Natural killer cell (primary cell): ENCODE results near the gene MRGPRE. TPM values are rescaled to one million over a fixed set of nuclear protein-coding genes. Genes with fewer than 3 reads are reported as not detected.

Source experiments
- ATAC-seq, 3 donors: fragments of 150-1000 bp in 2 of 3; fragments of 200-7000 bp in 1 of 3; cut with Tn5 transposase; 1 replicate in 1 of 3; 2 replicates in 2 of 3; pipeline ENCODE4 v1.10.0; 2021; ENCODE audit warnings: mild to moderate bottlenecking in 2 of 3, moderate library complexity in 2 of 3
- DNase-seq, 2 donors: peaks; one replicate each; pipeline versions ENCODE4 v3.0.0 to v3.0.0-alpha.2; 2013 to 2021; ENCODE audit warnings: mixed read lengths in 1 of 2
- H3K27ac ChIP-seq: one replicate; pipeline ENCODE4 v1.5.1; 2013; ENCODE audit warnings: mild to moderate bottlenecking, low read length
- H3K27me3 ChIP-seq: one replicate; pipeline ENCODE4 v1.6.1; 2013; ENCODE audit warnings: low read length; ENCODE audit not compliant: control insufficient read depth, insufficient read depth
- H3K36me3 ChIP-seq: one replicate; pipeline ENCODE4 v1.6.1; 2013; ENCODE audit warnings: low read length; ENCODE audit not compliant: control insufficient read depth, insufficient read depth
- H3K4me1 ChIP-seq: one replicate; pipeline ENCODE4 v1.6.1; 2013; ENCODE audit warnings: low read length; ENCODE audit not compliant: control insufficient read depth, insufficient read depth
- H3K4me3 ChIP-seq: one replicate; pipeline ENCODE4 v1.5.1; 2013; ENCODE audit warnings: low read length
- H3K9me3 ChIP-seq: one replicate; pipeline ENCODE4 v1.6.1; 2013; ENCODE audit warnings: low read length; ENCODE audit not compliant: control insufficient read depth, insufficient read depth
- H3K27ac Mint-ChIP-seq, 2 donors: one replicate each; pipeline ENCODE4 v1.8.0; 2022; ENCODE audit warnings: mild to moderate bottlenecking in 2 of 2, mixed read lengths in 2 of 2, moderate library complexity in 1 of 2
- H3K27me3 Mint-ChIP-seq, 2 donors: one replicate each; pipeline ENCODE4 v1.8.0; 2022; ENCODE audit warnings: low read depth in 2 of 2, mixed read lengths in 2 of 2
- H3K36me3 Mint-ChIP-seq: one replicate; pipeline ENCODE4 v1.8.0; 2022; ENCODE audit warnings: mixed read lengths
- H3K4me1 Mint-ChIP-seq, 2 donors: one replicate each; pipeline ENCODE4 v1.8.0; 2022; ENCODE audit warnings: mixed read lengths in 2 of 2
- H3K4me3 Mint-ChIP-seq: one replicate; pipeline ENCODE4 v1.8.0; 2022; ENCODE audit warnings: mild to moderate bottlenecking, moderate library complexity, mixed read lengths
- H3K9me3 Mint-ChIP-seq, 2 donors: one replicate each; pipeline ENCODE4 v1.8.0; 2022; ENCODE audit warnings: mixed read lengths in 2 of 2
- CTCF ChIP-seq: fragments of 200-600 bp; IDR thresholded peaks from one replicate; pipeline ENCODE4 v1.8.0; 2022; ENCODE audit warnings: antibody characterized with exemption
- WGBS: methylation state at CpG from one replicate; pipeline ENCODE4 v1.1.7; 2013; ENCODE audit warnings: missing lambda C conversion rate; ENCODE audit not compliant: insufficient coverage; 5-methylcytosine and 5-hydroxymethylcytosine counted together
- intact Hi-C: fragments of 100-400 bp; cut with micrococcal nuclease; formaldehyde crosslinking; loops from one replicate; pipeline ENCODE4 v1.14.2; 2022
- total RNA-seq, 4 donors: library from RNA; stranded (reverse); fragments of 120-200 nt in 1 of 4; gene quantifications; one replicate each; pipeline versions ENCODE4 v1.2.3 to v1.2.4, GENCODE V29; 2013 to 2022

The MRGPRE gene
- total RNA-seq, 3 donors from 2014 or later (not counting 1 experiment from before 2014, with no cell fraction given) = not detected

DNA sequence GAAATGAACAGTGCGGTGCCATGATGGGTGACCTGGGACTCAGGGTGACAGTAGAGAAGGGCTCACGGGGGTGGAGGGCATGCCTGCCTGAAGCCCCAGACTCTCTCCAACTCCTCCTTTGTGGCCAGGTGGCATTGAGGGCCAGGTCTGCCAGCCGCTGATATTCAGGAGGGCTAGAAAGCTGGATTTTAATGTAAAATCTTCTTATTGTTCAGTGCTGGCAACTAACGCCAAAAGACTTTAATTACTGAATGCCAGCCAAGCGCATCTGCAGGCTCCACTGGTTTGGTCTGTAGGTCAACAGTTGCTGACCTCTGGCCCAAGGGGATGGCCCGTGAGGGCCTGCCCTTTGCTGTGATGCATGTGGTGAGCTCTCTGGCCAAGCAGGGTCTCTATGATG is 23.9 kb downstream of the MRGPRE start:
- peaks cover 32% of the 10 kb centered on the region for H3K4me1 ChIP-seq
- no peaks in the 10 kb centered on the region for H3K9me3 ChIP-seq
- H3K27ac ChIP-seq = no peak overlapping the region
- DNase-seq (no peak), ATAC-seq (no peak)
- Mint-ChIP-seq H3K4me1 (peaks cover 6 to 13% of the 10 kb centered on the region in 2 donors), H3K4me3 (no peak overlapping the region), H3K9me3 (no peaks in the 10 kb centered on the region), H3K27ac (no peak overlapping the region), H3K27me3 (peaks cover 2 to 4% of the 10 kb centered on the region in 2 donors), H3K36me3 (peaks cover 6% of the 10 kb centered on the region)
- TF ChIP-seq CTCF = no peak
- no peaks in the 10 kb centered on the region for H3K36me3 ChIP-seq
- no peak overlapping the region for H3K4me3 ChIP-seq
- peaks cover under 1% of the 10 kb centered on the region for H3K27me3 ChIP-seq
- 91% methylated on average over 6 of the region's 6 CpGs for WGBS
- intact Hi-C loops = loop anchor here (5.0 kb wide), 2 partner anchors 41 to 221 kb away; partner anchors contain the start of gene OSBPL5

DNA sequence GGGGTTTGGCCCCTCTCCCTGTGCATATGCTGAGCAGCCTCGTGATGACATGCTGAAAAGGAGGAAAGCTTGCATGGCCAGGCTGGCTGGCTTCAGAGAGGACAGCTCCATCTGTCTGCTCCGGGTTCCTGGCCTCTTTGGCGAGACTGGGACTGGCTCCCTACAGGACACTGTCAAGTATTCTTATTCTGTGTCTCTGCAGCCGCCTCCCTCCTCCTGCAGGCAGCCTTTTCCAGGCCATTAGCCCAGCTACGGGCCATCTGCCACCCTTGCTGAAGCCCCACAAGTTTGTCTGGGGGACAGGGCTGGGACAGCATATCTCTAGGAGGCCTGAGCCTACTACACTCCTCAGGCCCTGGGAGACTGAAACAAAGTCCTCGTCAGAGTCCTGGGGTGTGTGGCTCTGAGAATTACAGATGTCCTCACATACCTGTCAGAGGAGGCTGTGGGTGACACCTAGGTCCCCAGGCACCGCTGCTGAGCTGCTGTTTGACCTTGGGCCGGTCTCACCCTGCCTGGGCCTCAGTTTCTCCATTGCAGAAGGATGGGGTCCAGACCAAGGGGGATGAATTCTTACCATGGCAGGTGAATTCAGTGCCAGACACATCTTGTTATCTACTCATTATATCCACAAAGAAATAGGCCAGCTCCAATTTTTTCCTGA is 24.6 kb downstream of the MRGPRE start:
- intact Hi-C loops = loop anchor here (5.0 kb wide), 2 partner anchors 40 to 220 kb away; partner anchors contain the start of gene OSBPL5
- H3K4me1 ChIP-seq = peaks cover 38% of the 10 kb centered on the region
- H3K36me3 ChIP-seq = no peaks in the 10 kb centered on the region
- Mint-ChIP-seq H3K27me3 (peaks cover 0 to 4% of the 10 kb centered on the region in 2 donors), H3K36me3 (peaks cover 6% of the 10 kb centered on the region), H3K4me1 (peaks cover 11 to 16% of the 10 kb centered on the region in 2 donors), H3K9me3 (no peaks in the 10 kb centered on the region), H3K27ac (no peak overlapping the region), H3K4me3 (no peak overlapping the region)
- DNase-seq (no peak), ATAC-seq (no peak)
- peaks cover 6% of the 10 kb centered on the region for H3K27me3 ChIP-seq
- 84% methylated on average over 8 of the region's 8 CpGs for WGBS
- H3K9me3 ChIP-seq = no peaks in the 10 kb centered on the region
- no peak for TF ChIP-seq CTCF
- H3K27ac ChIP-seq = no peak overlapping the region
- no peak overlapping the region for H3K4me3 ChIP-seq

GRCh38 chr11:3206922-3207204 is 25.4 kb downstream of the MRGPRE start:
- ATAC-seq = peak in 1 of 3 donors; percentile 27
- Mint-ChIP-seq H3K4me1 (peaks cover 15 to 19% of the 10 kb centered on the region in 2 donors), H3K27me3 (peaks cover 0 to 8% of the 10 kb centered on the region in 2 donors), H3K36me3 (peaks cover 5% of the 10 kb centered on the region), H3K4me3 (no peak overlapping the region), H3K27ac (no peak overlapping the region), H3K9me3 (no peaks in the 10 kb centered on the region)
- Histone ChIP-seq H3K27me3 (peaks cover 14% of the 10 kb centered on the region), H3K27ac (no peak overlapping the region), H3K9me3 (no peaks in the 10 kb centered on the region), H3K4me1 (peaks cover 46% of the 10 kb centered on the region), H3K4me3 (no peak overlapping the region), H3K36me3 (no peaks in the 10 kb centered on the region)
- 88% methylated on average over 1 of the region's 1 CpG for WGBS
- TF ChIP-seq CTCF = no peak
- intact Hi-C loops = loop anchor here (5.0 kb wide), 2 partner anchors 40 to 220 kb away; partner anchors contain the start of gene OSBPL5
- no peak for DNase-seq
